DND-41 (cell line): ENCODE results near the gene FASN.

ENCODE experiments used
- EZH2 ChIP-seq: IDR thresholded peaks from 3 replicates; pipeline ENCODE4 v1.6.1; 2012; ENCODE audit warnings: borderline replicate concordance, low read depth, mild to moderate bottlenecking, moderate library complexity, low read length, inconsistent platforms; ENCODE audit not compliant: severe bottlenecking
- TF ChIP-seq, protein P1 (sequence below): IDR thresholded peaks from 2 replicates; pipeline ENCODE4 v1.5.1; 2012; ENCODE audit warnings: borderline replicate concordance, low read length, moderate library complexity, mild to moderate bottlenecking; ENCODE audit not compliant: poor library complexity, severe bottlenecking; ENCODE audit errors: extremely low read depth

DNA sequence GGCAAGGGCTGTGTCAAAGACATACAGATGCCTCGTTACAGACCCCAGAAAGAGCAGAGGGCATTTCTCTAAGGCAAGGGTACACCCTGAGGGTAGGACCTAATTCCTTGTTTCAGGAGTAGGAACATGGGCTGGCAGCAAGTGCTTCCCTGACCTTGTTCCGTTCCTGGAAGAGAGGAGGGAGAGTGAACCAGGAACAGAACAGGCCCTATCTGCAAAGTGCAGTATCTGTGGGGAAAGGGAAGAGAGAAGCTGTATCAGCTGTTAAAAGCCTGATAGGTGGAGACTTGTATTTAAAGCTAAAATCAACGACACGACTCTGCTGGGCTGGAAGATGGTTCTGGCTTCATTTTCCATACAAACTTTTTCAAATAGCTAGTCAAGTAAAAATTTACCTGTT is 26.1 kb upstream of the FASN start:
- TF ChIP-seq, protein P1, sequence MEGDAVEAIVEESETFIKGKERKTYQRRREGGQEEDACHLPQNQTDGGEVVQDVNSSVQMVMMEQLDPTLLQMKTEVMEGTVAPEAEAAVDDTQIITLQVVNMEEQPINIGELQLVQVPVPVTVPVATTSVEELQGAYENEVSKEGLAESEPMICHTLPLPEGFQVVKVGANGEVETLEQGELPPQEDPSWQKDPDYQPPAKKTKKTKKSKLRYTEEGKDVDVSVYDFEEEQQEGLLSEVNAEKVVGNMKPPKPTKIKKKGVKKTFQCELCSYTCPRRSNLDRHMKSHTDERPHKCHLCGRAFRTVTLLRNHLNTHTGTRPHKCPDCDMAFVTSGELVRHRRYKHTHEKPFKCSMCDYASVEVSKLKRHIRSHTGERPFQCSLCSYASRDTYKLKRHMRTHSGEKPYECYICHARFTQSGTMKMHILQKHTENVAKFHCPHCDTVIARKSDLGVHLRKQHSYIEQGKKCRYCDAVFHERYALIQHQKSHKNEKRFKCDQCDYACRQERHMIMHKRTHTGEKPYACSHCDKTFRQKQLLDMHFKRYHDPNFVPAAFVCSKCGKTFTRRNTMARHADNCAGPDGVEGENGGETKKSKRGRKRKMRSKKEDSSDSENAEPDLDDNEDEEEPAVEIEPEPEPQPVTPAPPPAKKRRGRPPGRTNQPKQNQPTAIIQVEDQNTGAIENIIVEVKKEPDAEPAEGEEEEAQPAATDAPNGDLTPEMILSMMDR: no peak
- no peak for TF ChIP-seq EZH2
